ENCODE data around the gene NFIX. TPM values are rescaled to one million over a fixed set of nuclear protein-coding genes. Genes with fewer than 3 reads are reported as not detected.

The NFIX gene
- total RNA-seq, 1 donor from 2014 or later = not detected

GRCh38 chr19:13089857-13090507, 94.7 kb downstream of the NFIX start:
- no peak overlapping the region for H3K4me3 ChIP-seq (ENCODE audit: low read depth, low read length)
- no peak for TF ChIP-seq CTCF (conservative IDR thresholded peaks at IDR 0.05; ENCODE audit: low read depth, low read length)
- no peak for DNase-seq (ENCODE audit: low read depth)

- TF ChIP-seq CTCF (conservative IDR thresholded peaks at IDR 0.05; ENCODE audit: low read depth, low read length) = no peak
- no peak overlapping the region for H3K4me3 ChIP-seq (ENCODE audit: low read depth, low read length)
- DNase-seq (ENCODE audit: low read depth) = no peak
Measured at GRCh38 chr19:13090511-13091231, 95.4 kb downstream of the NFIX start.

- TF ChIP-seq CTCF (conservative IDR thresholded peaks at IDR 0.05; ENCODE audit: low read depth, low read length) = no peak
- DNase-seq (ENCODE audit: low read depth) = no peak
Measured at GRCh38 chr19:13091400-13092157, 96.3 kb downstream of the NFIX start.

GRCh38 chr19:13092158-13092543, 96.9 kb downstream of the NFIX start:
- TF ChIP-seq CTCF (conservative IDR thresholded peaks at IDR 0.05; ENCODE audit: low read depth, low read length) = no peak
- no peak for DNase-seq (ENCODE audit: low read depth)
- no peak overlapping the region for H3K4me3 ChIP-seq (ENCODE audit: low read depth, low read length)

More at GRCh38 chr19:13091400-13092157, 96.3 kb downstream of the NFIX start:
- no peak overlapping the region for H3K4me3 ChIP-seq (ENCODE audit: low read depth, low read length)

- no peak for DNase-seq (ENCODE audit: low read depth)
- TF ChIP-seq CTCF (conservative IDR thresholded peaks at IDR 0.05; ENCODE audit: low read depth, low read length) = no peak
- H3K4me3 ChIP-seq (ENCODE audit: low read depth, low read length) = no peak overlapping the region
Measured at GRCh38 chr19:13092606-13093235, 97.4 kb downstream of the NFIX start.

- no peak for DNase-seq (ENCODE audit: low read depth)
- H3K4me3 ChIP-seq (ENCODE audit: low read depth, low read length) = no peak overlapping the region
- TF ChIP-seq CTCF (conservative IDR thresholded peaks at IDR 0.05; ENCODE audit: low read depth, low read length) = peak; percentile 88
Measured at GRCh38 chr19:13093407-13094105, 98.3 kb downstream of the NFIX start.
